Hepatocyte (in vitro differentiated cells): ENCODE results near the gene PLA2G2A.

Experiments
- EZH2 ChIP-seq: fragments of 200-600 bp; sonication (generic); IDR thresholded peaks from 2 replicates; pipeline ENCODE4 v1.6.1; 2016; ENCODE audit warnings: antibody characterized with exemption, mild to moderate bottlenecking, borderline replicate concordance
- EZH2phosphoT487 ChIP-seq: fragments of 200-600 bp; sonication (generic); IDR thresholded peaks from one replicate; pipeline ENCODE4 v1.6.1; 2018; ENCODE audit warnings: antibody characterized with exemption, mild to moderate bottlenecking, low read depth, moderate library complexity; ENCODE audit not compliant: unreplicated experiment, severe bottlenecking
- TF ChIP-seq, protein P1 (sequence below): fragments of 200-600 bp; sonication (generic); IDR thresholded peaks from 2 replicates; pipeline ENCODE4 v1.5.1; 2016; ENCODE audit warnings: antibody characterized with exemption, mild to moderate bottlenecking; ENCODE audit not compliant: poor library complexity

DNA sequence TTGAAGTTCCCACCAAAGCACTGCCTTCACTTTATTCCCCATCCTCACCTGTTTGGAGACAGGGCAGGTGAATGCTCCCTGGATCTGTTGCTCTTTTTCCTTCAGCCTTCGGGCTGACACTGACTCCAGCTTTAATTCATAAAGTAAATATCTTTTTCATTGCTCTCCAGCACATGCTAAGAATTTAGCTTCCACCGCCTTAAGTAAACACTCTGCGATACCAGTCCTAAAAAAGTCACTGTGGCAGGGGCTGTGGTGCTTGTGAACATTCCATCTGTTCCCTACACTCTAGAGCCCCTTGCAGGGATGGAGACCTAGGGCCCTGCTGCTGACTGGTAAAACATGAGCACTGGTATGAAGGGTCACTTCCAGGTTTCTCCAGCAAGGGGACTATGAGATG is 896 bp upstream of the PLA2G2A start:
- TF ChIP-seq, protein P1, sequence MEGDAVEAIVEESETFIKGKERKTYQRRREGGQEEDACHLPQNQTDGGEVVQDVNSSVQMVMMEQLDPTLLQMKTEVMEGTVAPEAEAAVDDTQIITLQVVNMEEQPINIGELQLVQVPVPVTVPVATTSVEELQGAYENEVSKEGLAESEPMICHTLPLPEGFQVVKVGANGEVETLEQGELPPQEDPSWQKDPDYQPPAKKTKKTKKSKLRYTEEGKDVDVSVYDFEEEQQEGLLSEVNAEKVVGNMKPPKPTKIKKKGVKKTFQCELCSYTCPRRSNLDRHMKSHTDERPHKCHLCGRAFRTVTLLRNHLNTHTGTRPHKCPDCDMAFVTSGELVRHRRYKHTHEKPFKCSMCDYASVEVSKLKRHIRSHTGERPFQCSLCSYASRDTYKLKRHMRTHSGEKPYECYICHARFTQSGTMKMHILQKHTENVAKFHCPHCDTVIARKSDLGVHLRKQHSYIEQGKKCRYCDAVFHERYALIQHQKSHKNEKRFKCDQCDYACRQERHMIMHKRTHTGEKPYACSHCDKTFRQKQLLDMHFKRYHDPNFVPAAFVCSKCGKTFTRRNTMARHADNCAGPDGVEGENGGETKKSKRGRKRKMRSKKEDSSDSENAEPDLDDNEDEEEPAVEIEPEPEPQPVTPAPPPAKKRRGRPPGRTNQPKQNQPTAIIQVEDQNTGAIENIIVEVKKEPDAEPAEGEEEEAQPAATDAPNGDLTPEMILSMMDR = no peak
- TF ChIP-seq EZH2 (no peak), EZH2phosphoT487 (no peak)
